ENCODE measurements around the gene TBC1D22B. TPM values are rescaled to one million over a fixed set of nuclear protein-coding genes. Genes with fewer than 3 reads are reported as not detected.

The TBC1D22B gene
- total and polyA plus RNA-seq, 8 donors, result 3.5 to 16.3 (median 6.2) TPM

GRCh38 chr6:37375376-37375775 is 117.8 kb downstream of the TBC1D22B start:
- no peaks in the 10 kb centered on the region for H3K27me3 ChIP-seq
- no peak overlapping the region for H3K4me3 ChIP-seq
- no peak for DNase-seq
- TF ChIP-seq, protein P1, sequence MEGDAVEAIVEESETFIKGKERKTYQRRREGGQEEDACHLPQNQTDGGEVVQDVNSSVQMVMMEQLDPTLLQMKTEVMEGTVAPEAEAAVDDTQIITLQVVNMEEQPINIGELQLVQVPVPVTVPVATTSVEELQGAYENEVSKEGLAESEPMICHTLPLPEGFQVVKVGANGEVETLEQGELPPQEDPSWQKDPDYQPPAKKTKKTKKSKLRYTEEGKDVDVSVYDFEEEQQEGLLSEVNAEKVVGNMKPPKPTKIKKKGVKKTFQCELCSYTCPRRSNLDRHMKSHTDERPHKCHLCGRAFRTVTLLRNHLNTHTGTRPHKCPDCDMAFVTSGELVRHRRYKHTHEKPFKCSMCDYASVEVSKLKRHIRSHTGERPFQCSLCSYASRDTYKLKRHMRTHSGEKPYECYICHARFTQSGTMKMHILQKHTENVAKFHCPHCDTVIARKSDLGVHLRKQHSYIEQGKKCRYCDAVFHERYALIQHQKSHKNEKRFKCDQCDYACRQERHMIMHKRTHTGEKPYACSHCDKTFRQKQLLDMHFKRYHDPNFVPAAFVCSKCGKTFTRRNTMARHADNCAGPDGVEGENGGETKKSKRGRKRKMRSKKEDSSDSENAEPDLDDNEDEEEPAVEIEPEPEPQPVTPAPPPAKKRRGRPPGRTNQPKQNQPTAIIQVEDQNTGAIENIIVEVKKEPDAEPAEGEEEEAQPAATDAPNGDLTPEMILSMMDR (IDR thresholded peaks at IDR 0.05), result no peak
- no peak for TF ChIP-seq POLR2A (IDR thresholded peaks at IDR 0.05)
- TF ChIP-seq POLR2AphosphoS5 (IDR thresholded peaks at IDR 0.05), result no peak
- no peak for TF ChIP-seq EP300 (IDR thresholded peaks at IDR 0.05)
- H3K4me1 ChIP-seq, result peaks cover 0 to 10% (median under 1%) of the 10 kb centered on the region in 4 donors
- no peak overlapping the region for H3K27ac ChIP-seq
- H3K9me3 ChIP-seq, result no peaks in the 10 kb centered on the region
- H3K36me3 ChIP-seq, result peaks cover 20 to 88% (median 81%) of the 10 kb centered on the region in 4 donors
- intact Hi-C loops (cut with DNase I; ENCODE audit: low total_unique reads), result no loop called here

- Histone ChIP-seq H3K4me3 (no peak overlapping the region), H3K27me3 (no peaks in the 10 kb centered on the region), H3K27ac (no peak overlapping the region), H3K36me3 (peaks cover 18 to 87% (median 82%) of the 10 kb centered on the region in 4 donors), H3K4me1 (peaks cover 0 to 10% (median 0%) of the 10 kb centered on the region in 4 donors), H3K9me3 (no peaks in the 10 kb centered on the region)
- no peak for DNase-seq
- intact Hi-C loops (cut with DNase I; ENCODE audit: low total_unique reads), result no loop called here
- TF ChIP-seq EP300 (IDR thresholded peaks at IDR 0.05), result no peak
- TF ChIP-seq, protein P1 (IDR thresholded peaks at IDR 0.05), result no peak
- TF ChIP-seq POLR2AphosphoS5 (IDR thresholded peaks at IDR 0.05), result no peak
- WGBS, 5 donors, result 78 to 85% (median 81%) methylated on average over 4 of the region's 4 CpGs
Observed at GRCh38 chr6:37376078-37376743, 118.6 kb downstream of the TBC1D22B start.

DNA sequence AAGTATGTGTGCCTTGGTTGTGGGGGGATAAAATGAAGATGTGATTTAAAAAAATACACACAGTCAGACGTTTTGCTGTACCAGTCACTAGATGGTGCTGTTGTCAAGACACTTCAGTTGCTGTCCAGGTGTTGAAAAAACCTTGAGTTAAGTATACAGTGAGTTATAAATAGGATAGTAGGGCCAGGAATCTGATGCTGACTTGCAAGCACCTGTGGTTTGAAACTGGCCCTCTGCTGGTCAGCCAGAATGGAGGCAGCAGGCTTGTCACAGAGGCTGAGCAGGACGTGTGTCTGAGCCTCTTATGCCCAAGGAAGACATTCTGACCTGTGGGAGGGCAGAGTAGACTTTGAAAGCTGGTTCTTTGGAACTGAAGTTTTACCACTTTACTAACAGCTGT is 124.0 kb downstream of the TBC1D22B start:
- intact Hi-C loops (cut with DNase I; ENCODE audit: low total_unique reads), result no loop called here
- H3K27me3 ChIP-seq, result no peaks in the 10 kb centered on the region
- no peak overlapping the region for H3K27ac ChIP-seq
- peak; percentile 54 to 77 for DNase-seq
- peaks cover 18 to 93% (median 84%) of the 10 kb centered on the region in 4 donors for H3K36me3 ChIP-seq
- H3K4me3 ChIP-seq, result no peak overlapping the region
- H3K4me1 ChIP-seq, result no peaks in the 10 kb centered on the region
- TF ChIP-seq, protein P1 (IDR thresholded peaks at IDR 0.05), result peak in 5 of 7 experiments; percentile 36 to 66 (median 43)
- TF ChIP-seq POLR2A (IDR thresholded peaks at IDR 0.05), result no peak
- TF ChIP-seq EP300 (IDR thresholded peaks at IDR 0.05), result no peak
- no peak for TF ChIP-seq POLR2AphosphoS5 (IDR thresholded peaks at IDR 0.05)
- 27 to 36% (median 30%) methylated on average over 2 of the region's 2 CpGs for WGBS, 5 donors
- no peaks in the 10 kb centered on the region for H3K9me3 ChIP-seq

Small RNAs within 50 kb of the gene (small RNA-seq; reads per million reads assigned to genes)
- gene AL096712.1 (0 reads per million in 4 donors), gene RN7SL273P (0 reads per million in 4 donors)

Other genes with a start within 250 kb of the TBC1D22B start
- 10 to 100 TPM in 4 of 5 donors, 1 to 10 TPM in 1; 9.8 to 52.9 (median 16.9) TPM for gene PIM1, start 87.6 kb upstream of the TBC1D22B start, total RNA-seq
- gene PIM1, start 87.6 kb upstream of the TBC1D22B start, polyA plus RNA-seq, result 10 to 100 TPM; 19.9 to 59.1 (median 25.5) TPM
- gene TMEM217, start 372 bp downstream of the TBC1D22B start, total RNA-seq, result under 1 TPM in 1 of 5 donors, not detected in 4; 0.87 TPM
- 1 to 10 TPM in 1 of 3 donors, under 1 TPM in 1, not detected in 1; 0.60 to 1.2 TPM for gene TMEM217, start 372 bp downstream of the TBC1D22B start, polyA plus RNA-seq
- gene RNF8, start 96.2 kb downstream of the TBC1D22B start, total RNA-seq, result 10 to 100 TPM; 11.7 to 46.0 (median 23.5) TPM
- 10 to 100 TPM in 2 of 3 donors, 1 to 10 TPM in 1; 8.7 to 15.7 (median 14.6) TPM for gene RNF8, start 96.2 kb downstream of the TBC1D22B start, polyA plus RNA-seq
- gene CMTR1, start 175.4 kb downstream of the TBC1D22B start, total RNA-seq, result 100 to 1,000 TPM in 1 of 5 donors, 10 to 100 TPM in 4; 23.6 to 145 (median 26.4) TPM
- 10 to 100 TPM in 1 of 3 donors, 1 to 10 TPM in 2; 6.3 to 14.1 (median 6.6) TPM for gene CMTR1, start 175.4 kb downstream of the TBC1D22B start, polyA plus RNA-seq
- gene CCDC167, start 242.1 kb downstream of the TBC1D22B start, total RNA-seq, result 10 to 100 TPM in 3 of 5 donors, 1 to 10 TPM in 1, not detected in 1; 4.2 to 46.9 (median 28.8) TPM
- gene CCDC167, start 242.1 kb downstream of the TBC1D22B start, polyA plus RNA-seq, result 10 to 100 TPM; 26.0 to 47.8 (median 42.5) TPM